ENCODE measurements around the gene KIAA0319L.

DNA sequence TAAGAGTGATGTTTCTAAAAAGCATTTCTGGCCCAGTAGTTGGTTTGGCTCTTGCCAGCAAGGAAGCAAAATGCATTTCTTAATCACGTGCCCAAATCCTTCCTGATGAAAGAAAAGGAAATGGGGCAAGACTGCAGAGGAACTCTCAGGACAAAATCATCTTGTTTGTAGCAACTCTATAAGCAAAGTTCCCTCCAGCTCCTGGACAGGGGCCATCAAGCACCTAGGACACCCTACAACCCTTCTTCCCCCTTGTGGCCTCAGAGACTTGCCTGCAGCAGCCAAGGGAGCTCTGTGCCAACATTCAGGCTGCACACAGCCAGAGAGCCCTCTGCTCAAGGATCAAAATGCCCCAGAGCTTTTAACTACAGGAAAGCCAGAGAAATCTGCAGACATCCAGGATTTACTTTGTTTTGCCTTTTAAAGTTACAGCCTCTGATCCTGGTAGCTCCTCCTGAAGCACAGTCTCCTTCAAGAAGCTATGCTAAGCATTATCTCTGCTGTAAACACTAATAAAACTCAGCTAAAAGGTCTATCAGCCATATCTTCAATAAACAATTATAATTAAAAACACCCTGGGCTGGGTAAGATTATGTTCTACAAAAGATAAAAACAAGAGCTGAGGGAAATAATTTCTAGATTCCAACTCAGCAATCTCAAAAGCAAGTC lies 105.0 kb downstream of the KIAA0319L start:
- TF ChIP-seq, protein P1, sequence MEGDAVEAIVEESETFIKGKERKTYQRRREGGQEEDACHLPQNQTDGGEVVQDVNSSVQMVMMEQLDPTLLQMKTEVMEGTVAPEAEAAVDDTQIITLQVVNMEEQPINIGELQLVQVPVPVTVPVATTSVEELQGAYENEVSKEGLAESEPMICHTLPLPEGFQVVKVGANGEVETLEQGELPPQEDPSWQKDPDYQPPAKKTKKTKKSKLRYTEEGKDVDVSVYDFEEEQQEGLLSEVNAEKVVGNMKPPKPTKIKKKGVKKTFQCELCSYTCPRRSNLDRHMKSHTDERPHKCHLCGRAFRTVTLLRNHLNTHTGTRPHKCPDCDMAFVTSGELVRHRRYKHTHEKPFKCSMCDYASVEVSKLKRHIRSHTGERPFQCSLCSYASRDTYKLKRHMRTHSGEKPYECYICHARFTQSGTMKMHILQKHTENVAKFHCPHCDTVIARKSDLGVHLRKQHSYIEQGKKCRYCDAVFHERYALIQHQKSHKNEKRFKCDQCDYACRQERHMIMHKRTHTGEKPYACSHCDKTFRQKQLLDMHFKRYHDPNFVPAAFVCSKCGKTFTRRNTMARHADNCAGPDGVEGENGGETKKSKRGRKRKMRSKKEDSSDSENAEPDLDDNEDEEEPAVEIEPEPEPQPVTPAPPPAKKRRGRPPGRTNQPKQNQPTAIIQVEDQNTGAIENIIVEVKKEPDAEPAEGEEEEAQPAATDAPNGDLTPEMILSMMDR (IDR thresholded peaks at IDR 0.05) = no peak
- TF ChIP-seq EZH2phosphoT487 (IDR thresholded peaks at IDR 0.05) (no peak), EZH2 (IDR thresholded peaks at IDR 0.05) (no peak)

Measured in neural progenitor cell (in vitro differentiated cells).